GM18909 (cell line): Measurements from ENCODE around the gene BRIP1.
A peak's percentile ranks its signal among the peaks of the same experiment; 100 is the strongest.

ENCODE experiments used
- ATAC-seq: cut with Tn5 transposase; IDR thresholded peaks from one replicate; pipeline ENCODE4 v1.9.1; 2021; ENCODE audit warnings: mild to moderate bottlenecking; ENCODE audit not compliant: unreplicated experiment, poor library complexity

Gene BRIP1

GRCh38 chr17:61770043-61770442, 93.3 kb downstream of the BRIP1 start:
- no peak for ATAC-seq

DNA sequence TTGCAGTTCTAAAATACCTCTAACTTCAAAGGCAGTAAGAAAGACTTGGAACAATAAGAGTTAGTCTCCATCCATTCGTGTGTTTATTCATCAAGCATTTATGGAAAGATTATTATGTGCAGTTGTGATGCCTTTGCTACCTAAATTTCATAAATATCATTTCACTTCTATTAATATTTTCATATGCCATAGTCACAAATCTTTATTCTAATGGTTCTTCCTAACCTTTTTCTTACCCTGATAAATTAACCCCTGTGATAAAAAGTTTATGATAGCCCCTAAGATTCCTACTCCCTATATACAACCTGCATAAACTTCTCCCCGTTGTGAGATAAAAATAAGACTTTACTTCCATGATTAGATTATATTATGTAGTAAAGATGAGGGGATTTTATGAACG, 94.9 kb downstream of the BRIP1 start:
- no peak for ATAC-seq

DNA sequence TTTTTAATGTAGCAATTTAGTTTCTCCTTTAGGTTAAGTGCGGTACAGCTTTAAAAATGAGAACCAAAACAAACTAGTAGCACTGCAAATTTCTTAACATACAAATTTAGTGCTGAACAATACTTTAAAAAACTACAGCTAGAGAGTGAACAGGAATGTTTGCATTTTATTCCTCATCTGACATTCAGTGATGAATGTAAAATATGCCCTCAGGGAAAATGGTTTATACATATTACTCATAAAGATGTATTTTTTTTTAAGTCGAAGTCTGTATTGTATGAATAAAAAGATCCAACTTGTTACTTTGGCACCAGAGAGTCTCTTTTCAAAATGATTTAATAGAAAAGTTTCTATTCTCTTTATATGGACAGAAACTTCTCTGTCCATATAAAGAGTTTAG, 96.8 kb downstream of the BRIP1 start:
- no peak for ATAC-seq

DNA sequence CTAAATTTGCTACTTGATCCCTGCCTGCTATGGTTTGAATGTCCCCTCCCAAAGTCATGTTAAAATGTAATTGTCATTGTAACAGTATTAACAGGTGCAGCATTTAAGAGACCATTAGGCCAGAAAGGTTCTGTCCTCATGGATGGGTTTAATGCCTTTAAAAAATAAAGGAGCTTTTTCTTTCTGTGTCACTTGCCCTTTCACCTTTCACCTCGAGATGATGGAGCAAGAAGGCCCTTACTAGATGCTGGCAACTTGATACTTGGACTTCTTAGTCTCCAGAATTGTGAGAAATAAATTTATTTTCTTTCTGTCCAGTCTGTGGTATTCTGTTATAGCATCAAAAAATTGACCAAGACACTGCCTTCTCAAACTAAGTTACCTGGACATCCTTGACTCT, 98.5 kb downstream of the BRIP1 start:
- no peak for ATAC-seq

- no peak for ATAC-seq
These were observed 101.5 kb downstream of the BRIP1 start for GRCh38 chr17:61761827-61762226.

GRCh38 chr17:61759362-61759761, 104.0 kb downstream of the BRIP1 start:
- ATAC-seq: no peak

DNA sequence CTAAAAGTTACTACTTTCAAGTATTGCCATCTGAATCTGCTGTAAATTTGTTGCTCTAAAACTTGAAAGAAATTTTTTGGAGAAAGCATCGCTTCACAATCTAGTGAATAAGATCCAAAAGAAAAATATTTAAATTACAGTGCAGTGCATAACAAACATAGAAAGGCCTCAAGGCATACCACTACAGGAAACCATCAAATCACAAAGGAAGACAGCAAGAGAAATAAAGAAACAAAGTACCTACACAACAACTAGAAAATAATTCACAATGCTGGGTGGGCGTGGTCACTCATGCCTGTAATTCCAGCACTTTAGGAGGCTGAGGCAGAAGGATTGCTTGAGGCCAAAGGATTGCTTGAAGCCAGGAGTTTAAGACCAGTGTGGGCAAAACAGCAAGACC, 104.9 kb downstream of the BRIP1 start:
- no peak for ATAC-seq

- ATAC-seq: peak; percentile 59
These were observed 106.2 kb downstream of the BRIP1 start for GRCh38 chr17:61757168-61757567.

GRCh38 chr17:61756561-61756960, 106.8 kb downstream of the BRIP1 start:
- no peak for ATAC-seq

DNA sequence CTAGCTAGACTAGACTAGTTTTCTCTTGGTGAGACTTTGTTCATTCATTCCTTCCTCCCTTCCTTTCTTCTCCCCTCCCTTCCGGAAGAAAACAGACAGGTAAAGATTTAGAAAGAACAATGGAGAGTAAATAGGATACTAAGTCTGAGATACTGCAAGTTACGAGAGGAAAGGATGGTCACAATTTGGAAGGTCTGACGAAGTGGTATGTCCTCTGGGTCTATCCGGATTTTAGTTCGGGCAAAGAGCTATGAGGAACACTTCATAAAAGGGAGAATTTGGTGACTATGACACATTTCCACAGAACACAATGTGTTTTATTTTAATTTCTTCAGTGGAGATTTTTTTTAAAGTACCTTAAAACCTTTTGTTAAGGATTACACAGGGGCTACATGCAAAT, 107.7 kb downstream of the BRIP1 start:
- no peak for ATAC-seq

DNA sequence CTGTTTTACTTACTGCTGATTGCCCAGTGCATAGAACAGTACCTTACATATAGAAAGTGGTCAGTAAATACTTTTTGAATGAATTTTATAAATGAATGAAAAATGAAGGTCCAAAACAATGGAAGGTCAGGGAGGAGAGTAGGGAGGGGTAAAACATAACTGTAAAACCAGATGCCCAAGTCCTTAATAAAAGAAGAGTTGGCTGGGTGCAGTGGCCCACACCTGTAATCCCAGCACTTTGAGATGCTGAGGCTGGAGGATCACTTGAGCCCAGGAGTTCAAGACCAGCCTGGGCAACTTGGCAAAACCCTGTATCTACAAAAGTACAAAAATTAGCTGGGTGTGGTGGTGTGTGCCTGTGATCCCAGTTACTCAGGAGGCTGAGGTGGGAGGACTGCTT, 108.2 kb downstream of the BRIP1 start:
- no peak for ATAC-seq

- ATAC-seq: no peak
These were observed 109.2 kb downstream of the BRIP1 start for GRCh38 chr17:61754124-61754523.

GRCh38 chr17:61753696-61754095, 109.6 kb downstream of the BRIP1 start:
- ATAC-seq: no peak

- peak; percentile 91 for ATAC-seq
These were observed 112.7 kb downstream of the BRIP1 start for GRCh38 chr17:61750656-61751055.

GRCh38 chr17:61749823-61750404, 113.4 kb downstream of the BRIP1 start:
- no peak for ATAC-seq

- ATAC-seq: no peak
These were observed 116.9 kb downstream of the BRIP1 start for GRCh38 chr17:61746248-61746985.

- no peak for ATAC-seq
These were observed 118.5 kb downstream of the BRIP1 start for GRCh38 chr17:61744804-61745203.

GRCh38 chr17:61744252-61744651, 119.1 kb downstream of the BRIP1 start:
- ATAC-seq: no peak

DNA sequence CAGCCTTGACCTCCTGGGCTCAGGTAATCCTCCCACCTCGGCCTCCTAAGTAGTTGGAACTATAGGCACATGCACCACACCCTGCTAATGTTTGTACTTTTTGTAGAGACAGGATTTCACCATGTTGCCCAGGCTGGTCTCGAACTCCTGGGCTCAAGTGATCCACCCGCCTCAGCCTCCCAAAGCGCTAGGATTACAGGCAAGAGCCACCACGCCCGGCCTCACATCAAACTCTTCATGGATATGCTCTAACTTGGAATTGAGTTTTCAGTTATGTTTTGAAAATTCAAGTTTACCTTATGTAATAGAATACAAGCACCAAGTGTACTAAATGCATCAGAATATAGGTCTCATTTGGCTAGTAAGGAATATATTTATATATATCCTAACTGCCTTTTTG, 119.6 kb downstream of the BRIP1 start:
- ATAC-seq: no peak

- ATAC-seq: no peak
These were observed 124.3 kb downstream of the BRIP1 start for GRCh38 chr17:61739002-61739401.

GRCh38 chr17:61738249-61738648, 125.1 kb downstream of the BRIP1 start:
- ATAC-seq: no peak

GRCh38 chr17:61737820-61738219, 125.5 kb downstream of the BRIP1 start:
- ATAC-seq: no peak
